T-helper 1 cell (primary cell): ENCODE results near the gene FANCE.
A peak's percentile ranks its signal among the peaks of the same experiment; 100 is the strongest.
"Not testable (repeated sequence)": the region's sequence is repeated elsewhere in the genome, so short reads cannot be mapped to it uniquely, and the experiment has no call there.

ENCODE experiments used
- DNase-seq, 5 donors: peaks; one replicate each; pipeline ENCODE4 v3.0.0-alpha.2; 2012 to 2020

Gene FANCE

DNA sequence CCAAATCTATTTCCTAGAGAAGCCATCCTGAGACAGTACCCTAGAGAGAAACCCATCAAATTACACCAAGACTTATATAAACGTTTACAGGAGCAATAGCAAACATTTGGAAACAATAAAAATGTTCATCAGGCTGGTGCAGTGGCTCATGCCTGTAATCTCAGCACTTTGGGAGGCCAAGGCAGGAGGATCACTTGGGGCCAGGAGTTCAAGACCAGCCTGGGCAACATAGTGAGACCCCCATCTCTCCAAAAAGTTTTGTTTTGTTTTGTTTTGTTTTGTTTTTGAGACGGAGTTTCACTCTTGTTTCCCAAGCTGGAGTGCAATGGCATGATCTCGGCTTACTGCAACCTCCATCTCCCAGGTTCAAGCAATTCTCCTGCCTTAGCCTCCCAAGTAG, 19.4 kb upstream of the FANCE start:
- DNase-seq: not testable (repeated sequence)

DNA sequence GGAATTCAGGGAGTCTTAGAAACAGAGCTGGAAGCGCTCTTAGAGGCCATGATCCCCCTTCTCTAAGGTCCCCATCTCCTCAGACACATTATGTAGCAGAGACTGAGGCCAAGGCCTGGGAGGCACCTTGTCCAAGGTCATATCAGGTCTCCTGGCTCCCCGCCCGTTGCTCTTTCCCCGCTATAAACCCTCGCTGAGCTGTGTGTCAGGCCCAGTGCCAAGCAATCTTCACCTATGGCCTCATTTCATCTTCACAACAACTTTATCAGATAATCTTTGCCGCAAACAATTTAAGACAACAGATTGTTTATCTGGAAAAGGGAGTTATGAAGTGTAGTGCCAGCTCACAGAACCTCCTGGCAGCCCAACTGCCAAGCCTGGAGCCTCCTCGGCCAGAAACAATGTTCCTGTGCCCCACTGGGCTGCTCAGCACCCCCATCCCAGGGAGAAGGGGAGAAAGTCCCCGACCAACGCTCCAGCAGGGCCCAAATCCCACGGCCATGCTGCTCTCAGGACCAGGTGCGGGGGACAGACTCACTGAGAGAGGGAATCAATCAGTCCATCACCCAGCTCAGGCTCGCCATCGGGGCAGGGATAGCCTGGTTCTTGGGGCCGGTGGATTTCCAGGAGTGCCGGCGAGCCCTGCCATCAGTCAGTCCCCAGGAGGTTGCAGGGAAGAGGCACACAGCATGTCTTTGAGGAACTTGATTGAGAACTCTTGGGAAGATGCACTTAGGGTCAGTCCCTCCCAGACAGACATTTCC, 16.9 kb upstream of the FANCE start:
- no peak for DNase-seq

DNA sequence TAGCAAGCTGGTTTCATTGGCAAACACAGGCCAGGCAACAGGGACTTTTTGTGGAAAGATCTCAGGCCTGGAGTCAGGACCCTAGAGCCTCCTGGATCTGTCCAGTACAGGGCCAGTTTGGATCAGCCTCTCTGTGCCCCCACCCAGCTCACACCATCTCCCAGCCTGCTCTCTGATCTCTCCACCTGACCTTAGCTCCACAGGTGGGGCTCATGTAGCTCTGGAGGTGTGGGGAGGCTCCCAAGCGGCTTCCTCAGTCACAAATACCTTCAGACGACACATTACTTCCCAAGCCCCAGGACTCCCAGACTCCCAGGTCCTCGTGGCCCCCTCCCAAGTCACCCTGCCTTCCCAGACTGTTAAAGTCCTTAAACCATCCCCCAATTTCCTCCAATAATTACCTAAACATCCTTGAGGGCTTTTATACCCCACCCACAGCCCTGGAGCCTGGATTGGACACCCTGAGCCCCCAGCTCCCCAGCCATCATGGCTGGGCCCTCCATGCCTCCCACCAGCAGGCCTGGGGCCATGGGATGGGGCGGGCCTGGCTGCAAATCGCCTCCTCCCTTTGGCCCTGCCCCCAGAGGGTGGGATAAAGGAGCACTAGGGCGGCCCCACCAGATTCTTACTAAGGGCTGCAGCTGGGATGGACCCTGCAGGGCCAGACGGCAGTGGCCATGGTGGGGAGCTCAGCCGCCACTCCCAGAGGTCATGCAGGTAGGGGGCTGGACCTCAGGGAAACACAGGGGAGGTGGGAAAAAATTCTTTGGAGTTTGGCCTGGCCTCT, 15.9 kb upstream of the FANCE start:
- no peak for DNase-seq

DNA sequence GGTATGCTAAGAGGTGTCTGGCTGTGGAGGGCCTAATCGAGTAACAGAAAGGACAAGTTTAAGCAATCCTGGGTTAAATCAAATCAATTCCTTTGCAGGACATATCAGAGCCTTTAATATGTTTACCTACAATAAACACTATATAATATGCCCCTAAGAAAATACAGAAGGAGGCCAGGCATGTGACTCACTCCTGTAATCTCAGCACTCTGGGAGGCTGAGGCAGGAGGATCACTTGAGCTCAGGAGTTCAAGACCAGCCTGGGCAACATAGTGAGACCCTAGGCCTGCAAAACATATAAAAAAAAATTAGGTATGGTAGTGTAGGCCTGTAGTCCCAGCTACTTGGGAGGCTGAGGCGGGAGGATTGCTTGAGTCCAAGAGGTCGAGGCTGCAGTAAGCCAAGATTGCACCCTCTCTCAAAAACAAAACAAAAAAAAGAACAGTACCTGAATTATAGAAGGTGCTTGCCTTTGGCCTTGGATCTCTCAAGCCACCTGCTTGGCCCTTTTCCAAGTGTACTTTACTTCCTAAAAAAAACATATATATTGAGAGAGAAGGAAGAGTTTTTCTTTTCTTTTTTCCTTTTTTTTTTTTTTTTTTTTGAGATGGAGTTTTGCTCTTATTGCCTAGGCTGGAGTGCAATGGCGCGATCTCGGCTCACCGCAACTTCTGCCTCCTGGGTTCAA, 13.6 kb upstream of the FANCE start:
- not testable (repeated sequence) for DNase-seq

DNA sequence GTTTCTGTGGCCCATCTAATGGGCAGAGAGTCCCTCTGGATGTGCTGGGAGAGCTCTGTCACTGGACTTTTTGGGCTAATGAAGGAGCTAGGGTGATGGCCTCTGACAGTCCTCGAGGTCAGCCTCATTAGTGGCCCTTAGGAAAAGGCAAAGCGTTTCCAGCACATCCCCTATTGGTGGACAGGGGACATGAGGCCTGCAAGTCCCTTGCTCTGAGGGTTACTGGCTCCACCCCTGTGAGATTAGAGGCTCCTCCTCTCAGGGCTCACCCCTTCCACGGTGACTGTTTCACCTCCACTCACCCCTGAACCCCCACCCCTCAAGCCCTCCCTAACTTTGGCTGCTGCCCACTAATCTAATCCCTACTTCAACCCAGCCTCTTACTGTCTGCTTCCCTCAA, 12.8 kb upstream of the FANCE start:
- no peak for DNase-seq

DNA sequence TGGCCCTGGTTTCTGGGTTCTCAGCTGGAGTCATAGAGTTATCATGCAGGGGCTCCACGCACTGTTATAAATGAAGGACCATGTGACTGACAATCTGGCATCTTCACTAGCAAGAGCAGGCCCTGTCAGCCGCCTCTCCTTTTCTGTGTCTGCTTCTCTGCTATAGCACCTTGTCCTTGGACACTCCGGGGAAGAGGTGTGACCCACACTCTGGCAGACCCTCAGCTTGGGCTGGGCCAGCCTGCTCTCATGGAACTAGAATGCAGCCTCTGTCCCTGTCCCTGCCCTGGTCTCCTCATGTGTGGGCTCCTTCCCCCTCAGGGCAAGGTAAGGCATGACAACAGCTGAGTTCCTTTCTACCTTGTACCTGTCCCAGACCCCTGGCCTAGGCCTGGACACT, 10.9 kb upstream of the FANCE start:
- DNase-seq: no peak

DNA sequence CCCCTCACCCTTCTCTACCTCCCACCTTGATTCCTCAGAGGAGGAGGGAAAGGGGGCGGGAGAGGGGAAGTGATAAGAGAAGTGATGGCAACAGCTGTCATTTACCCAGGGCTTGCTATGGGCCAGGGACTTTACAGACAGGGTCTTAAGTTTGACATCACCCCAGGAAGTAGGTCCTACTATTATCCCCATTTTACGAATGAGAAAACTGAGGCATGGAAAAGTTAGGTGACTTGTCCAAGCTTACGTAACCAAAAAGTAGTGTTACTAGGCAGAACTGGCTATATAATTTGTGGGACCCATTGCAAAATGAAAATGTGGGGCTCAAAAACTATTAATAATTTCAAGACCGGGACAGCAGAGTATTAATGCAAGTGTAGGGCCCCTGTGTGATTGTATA, 10.5 kb upstream of the FANCE start:
- DNase-seq: no peak

DNA sequence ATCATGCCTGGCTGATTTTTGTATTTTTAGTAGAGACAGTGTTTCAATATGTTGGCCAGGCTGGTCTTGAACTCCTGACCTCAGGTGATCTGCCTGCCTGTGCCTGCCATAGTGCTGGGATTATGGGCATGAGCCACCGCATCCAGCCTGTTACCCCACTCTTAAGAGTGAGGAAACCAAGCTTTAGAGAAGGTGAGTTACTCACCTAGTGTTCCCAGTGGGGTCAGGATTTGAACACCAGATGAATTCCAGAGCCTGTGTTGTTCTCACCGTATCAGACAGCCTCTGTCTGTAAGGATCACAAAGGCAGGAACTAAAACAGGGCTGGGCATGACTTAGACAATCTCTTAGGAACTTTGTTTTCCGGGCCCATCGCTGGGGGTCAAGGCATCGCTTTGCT, 9.4 kb upstream of the FANCE start:
- no peak for DNase-seq

DNA sequence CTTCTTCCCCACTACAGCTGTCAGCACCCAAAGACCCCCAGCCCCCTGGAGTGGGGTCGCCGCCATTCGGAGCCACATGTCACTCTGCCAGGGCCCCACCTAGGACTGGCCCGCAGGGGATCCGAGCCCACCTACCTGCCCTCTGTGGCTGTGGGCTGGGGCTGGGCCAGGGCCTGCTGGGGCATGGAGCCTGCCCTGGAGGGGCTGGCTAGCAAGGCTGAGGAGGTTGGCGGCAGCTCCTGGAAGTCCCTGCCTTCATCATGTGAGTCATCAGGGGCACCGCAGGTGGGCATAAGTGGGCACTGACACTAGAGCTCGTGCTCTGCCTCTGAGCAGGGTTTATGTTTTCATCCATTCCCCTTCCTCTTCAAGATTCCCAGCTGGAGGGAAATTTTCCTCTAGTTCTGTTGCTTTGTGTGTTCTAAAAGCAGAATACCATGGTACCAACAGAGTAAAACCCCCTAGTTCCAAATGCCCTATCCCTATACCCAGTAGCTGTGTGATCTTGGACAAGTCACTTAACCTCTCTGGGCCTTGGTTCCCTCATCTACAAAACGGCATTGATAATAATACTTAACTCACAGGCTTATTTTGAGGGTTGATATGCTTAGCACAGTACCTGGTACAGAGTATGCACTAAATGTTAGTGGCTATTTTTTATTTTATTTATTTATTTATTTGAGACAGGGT, 8.7 kb upstream of the FANCE start:
- no peak for DNase-seq

DNA sequence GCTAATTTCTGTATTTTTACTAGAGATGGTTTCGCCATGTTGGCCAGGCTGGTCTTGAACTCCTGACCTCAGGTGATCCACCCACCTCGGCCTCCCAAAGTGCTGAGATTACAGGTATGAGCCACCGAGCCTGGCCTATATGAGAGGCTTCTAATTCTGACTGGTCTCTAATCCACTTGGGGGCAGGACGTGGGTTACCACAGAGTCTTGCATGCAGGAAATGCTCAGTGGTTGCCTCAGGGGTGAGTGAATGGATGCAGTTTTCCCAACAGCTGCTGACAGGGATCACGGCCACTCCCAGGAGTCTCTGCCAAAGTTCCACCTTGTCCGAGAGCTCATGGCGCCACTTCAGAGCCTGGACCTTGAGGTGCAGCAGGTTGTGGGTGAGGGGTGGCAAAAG, 6.4 kb upstream of the FANCE start:
- DNase-seq: peak in 1 of 5 donors; percentile 57

DNA sequence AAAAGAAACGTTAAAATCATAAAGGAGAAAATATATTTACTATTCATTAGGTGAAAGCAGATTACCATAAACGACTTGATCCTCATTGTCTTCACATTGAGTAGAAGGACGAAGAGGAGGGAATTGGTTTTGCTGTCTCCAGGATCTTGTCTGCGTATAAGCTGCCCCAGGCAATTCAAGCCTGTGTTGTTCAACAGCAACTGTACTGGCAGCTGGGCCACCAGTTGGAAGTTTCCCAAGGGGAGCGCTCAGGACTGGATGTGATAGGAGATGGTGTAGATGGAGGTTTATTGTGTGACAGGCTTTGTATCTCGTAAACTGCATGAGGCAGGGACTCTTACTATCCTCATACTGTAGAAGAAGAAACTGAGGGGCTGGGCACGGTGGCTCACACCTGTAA, 3.9 kb upstream of the FANCE start:
- DNase-seq: no peak

DNA sequence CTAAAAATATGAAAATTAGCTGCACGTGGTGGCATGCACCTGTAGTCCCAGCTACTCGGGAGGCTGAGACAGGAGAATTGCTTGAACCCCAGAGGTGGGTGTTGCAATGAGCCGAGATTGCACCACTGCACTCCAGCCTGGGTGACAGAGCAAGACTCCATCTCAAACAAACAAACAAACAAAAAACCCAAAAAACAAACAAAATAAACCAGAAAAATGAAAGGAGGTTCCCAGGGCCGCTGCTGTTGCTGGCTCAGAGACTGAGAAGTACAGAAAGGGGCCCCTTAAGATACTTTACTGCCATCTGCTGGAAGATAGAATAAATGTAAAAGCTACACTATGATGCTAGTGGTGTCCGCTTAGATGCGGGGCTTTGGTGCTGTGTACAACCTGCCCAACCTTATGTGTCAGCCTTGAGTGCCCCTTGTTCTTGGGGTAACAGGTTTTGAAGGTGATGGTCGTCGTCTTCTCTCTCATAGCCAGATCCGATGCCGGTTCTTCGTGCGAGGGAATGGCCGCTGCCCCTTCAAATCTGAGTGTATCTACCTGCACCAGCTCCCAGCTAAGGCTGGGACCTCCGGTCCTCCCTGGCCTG, 2.8 kb upstream of the FANCE start:
- DNase-seq: peak in 3 of 5 donors; percentile 24 to 78 (median 32)

DNA sequence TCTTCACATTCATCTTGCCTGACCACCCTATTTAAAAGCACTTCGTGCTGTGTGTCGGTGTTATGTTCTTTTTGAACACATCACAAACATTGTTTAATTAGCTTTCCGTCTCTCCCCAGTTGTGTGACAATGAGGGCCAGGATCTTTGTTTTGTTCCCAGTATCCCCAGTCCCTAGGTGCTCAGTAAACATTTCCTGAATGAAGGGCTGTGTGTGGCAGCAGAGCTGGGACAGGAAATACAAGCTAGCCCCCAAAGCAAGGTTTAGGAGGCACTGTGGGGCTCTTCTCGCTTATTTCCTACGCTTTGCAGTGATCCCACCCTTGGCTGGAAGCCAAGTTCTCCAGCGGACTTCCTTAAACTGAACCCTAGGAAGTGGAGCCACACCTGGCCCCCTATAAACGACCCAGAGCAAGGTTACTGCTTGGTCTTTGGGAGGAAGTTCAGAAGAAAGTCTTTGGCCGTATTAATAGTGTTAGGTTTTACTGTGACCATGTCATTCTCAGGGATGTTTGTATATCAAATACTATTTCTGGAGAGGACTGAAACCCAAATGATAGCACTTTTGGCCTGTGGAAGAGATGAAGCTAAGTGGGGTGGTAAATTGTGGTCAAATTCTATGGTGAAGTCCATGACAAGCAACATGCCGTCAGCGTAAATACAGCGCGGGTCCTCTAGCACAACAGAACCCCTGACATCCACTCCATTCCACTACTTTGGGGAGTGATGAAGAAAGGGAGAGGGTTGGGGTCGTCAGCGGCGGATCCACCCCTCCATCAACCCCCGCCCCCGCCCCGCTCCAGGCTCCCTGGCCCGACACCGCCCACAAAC, 570 bp upstream of the FANCE start:
- DNase-seq: no peak

DNA sequence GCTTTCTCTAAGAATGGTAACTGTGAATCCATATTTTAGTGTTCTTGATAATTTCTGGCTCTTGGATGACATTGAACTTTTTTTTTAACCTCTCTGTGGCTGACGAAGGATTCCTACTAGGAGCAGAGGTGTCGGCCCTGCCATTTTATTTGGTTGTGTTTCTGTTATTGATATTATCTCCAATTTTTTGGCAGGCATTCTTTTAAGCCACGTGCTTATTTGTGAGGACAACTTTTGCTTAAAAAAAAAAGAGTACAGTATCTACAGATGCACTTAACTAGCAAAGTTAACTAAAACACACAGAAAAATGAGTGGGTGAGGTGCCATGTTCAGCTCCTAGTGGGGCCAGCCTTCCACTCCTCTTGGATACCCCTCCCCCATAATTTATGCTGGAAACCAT, 1.1 kb downstream of the FANCE start:
- no peak for DNase-seq

DNA sequence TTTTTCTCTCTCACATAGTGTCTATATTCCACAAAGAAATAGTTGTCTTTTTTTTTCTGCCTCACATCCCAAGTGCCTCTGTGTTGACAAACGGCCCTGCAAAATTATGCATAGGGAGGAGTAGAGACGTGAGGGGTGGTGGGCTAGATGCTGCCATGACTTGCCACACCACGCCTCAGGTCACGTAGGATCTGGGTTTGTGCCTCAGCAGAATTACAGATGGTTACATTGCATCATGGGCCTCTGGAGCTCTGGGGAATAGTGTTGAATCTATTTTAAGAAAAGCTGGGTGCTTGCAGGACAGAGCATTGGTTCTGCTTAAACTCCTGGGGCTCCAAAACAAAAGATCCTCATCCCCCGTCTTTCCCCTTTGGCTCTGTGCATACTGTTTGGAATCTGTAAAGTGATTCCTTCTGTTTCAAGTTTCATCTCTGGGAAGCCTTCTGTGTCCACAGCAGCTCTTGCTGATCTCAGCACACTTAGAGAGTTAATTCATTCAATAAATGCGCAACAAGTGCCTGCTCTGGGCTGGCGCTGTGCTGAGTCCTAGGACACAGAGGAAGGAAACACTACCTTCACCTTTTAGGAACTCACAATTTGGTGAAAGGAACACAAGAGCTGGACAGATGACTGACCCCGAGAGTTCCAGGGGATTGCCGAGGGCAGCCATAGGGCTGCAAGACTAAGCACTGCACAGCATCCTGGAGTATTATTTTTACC, 2.4 kb downstream of the FANCE start:
- no peak for DNase-seq

DNA sequence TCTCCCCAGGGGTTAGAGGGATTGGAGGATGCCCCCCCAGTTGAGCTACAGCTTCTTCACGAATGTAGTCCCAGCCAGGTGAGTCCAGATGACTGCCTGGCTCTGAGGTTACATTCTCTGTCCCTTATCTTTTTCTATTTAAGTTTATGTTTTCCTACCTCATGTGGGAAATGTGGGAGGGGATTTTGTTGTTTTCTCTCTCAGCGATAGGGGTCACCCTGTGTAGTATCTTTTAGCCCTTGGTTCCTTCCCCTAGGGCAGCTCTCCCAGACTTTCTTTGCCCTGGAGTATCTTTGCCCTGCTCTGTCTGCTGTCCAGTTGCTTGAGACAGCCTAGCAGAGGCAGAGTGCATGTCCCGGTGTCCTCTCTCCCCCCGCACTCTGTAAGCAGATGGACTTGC, 5.8 kb downstream of the FANCE start:
- DNase-seq: no peak

DNA sequence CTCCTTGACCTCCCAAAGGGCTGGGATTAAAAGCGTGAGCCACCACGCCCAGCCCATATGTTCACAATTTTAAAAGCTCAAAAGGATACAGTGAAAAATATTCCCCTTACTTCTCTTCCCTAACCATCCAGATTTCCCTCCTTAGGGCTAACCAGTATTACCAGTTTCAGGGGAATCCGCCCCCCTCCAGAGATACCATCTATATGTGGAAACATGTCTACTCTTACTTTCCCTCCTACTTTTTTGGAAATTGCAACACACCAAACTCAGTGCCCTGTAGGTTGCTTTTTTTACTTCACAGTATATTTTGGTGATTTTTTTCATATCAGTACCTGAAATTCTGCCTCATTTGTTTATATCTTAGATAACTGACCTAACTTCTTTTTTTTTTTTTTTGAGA, 9.1 kb downstream of the FANCE start:
- DNase-seq: no peak

DNA sequence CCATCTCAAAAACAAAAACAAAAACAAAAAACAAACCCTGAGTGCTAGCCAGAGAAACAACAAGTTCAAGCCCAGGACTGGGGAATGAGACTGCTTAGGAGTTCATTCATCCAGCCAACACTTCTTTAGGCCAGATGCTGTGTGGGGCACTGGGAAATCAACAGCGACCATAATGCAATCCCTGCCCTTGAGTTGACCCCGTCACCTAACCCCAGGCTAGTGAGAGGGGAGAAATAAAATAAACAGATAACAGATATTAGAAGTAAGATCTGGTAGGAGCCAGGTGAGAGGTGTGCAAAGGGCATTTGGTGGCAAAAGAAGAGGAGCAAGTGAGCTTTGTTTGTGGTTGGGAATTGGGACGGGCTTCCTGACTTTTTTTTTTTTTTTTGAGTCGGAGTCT, 11.2 kb downstream of the FANCE start:
- no peak for DNase-seq

DNA sequence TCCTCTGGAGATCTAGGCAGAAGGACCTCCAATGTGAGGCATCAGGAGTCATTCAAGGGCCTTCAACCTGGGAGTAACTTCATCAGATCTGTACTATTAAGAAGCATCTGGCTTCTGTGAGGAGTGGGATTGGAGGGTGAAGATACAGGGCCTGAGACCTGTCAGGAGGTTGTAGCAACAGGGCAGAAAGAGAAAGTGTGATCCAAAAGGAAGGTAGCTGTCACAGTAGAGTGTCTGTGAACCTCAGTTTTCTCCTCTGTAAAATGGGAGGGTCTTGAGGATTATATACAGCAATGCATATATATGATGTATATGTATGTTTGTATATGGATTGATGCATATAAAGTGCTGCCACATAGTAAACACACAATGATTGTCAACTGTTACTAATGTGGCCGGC, 13.5 kb downstream of the FANCE start:
- no peak for DNase-seq

DNA sequence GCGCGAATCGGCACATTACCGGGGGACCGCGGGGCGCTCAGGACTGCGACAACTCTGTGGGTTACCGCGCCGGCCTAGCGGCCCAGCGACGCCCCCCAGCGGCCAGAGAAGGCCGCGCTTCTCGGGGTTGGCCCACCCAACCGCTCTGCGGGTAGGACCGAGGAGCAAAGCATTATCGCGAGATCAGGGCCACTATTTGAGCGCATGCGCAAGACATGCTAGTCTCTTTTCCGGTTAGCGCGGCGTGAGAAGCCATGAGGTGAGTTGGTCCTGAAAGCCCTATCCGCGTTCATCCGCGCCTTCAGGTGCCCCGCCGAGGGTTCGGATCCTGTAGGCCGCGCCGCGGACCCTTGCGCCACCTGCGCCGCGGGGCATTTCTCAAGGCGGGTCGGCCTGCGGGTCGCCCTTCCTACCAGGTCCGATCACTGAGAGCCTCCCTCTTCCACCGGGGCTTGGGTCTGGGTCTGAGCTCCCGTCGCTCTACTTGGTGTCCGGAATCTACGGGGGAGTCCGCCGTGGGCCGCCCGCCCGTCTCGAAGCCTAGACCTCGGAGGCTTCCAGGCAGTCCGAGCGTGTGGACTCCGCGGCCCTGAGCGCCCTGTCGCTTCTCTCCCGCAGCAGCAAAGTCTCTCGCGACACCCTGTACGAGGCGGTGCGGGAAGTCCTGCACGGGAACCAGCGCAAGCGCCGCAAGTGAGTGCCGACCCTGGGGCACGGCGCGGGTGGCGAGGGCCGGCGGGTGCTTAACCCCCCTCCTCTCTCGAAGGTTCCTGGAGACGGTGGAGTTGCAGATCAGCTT, 16.2 kb downstream of the FANCE start, which contains the start of gene RPL10A:
Gene RPL10A, plus strand, starts transcription at position 221 of the 799 bp plus-strand sequence. Its CDS starts 34 bp downstream, at position 255.
- DNase-seq: peak; percentile 91 to 97 (median 94)
